HG03060 (cell line): ENCODE results near the gene OIT3.
"Not testable (repeated sequence)": the region's sequence is repeated elsewhere in the genome, so short reads cannot be mapped to it uniquely, and the experiment has no call there.

Experiments used
- ATAC-seq: cut with Tn5 transposase; IDR thresholded peaks from one replicate; pipeline ENCODE4 v1.9.1; 2021; ENCODE audit warnings: low read depth, moderate number of reproducible peaks; ENCODE audit not compliant: unreplicated experiment

OIT3 gene

GRCh38 chr10:72898616-72899015 is 5.1 kb downstream of the OIT3 start:
- no peak for ATAC-seq

DNA sequence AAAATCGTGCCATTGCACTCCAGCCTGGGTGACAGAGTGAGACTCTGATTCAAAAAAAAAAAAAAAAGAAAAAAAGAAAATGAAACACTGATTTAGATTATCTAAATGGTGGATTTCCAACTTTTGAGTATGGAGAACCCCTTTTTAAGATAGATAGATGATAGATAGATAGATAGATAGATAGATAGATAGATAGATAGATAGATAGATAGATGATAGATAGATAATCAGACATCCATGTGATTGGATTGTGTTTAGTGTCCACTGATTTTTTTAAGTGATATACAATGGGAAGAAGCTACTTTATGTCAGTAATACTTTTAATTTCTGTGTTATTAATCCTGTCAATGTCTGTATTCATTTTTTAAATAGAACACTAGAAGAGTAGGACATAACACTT is 6.0 kb downstream of the OIT3 start:
- no peak for ATAC-seq

DNA sequence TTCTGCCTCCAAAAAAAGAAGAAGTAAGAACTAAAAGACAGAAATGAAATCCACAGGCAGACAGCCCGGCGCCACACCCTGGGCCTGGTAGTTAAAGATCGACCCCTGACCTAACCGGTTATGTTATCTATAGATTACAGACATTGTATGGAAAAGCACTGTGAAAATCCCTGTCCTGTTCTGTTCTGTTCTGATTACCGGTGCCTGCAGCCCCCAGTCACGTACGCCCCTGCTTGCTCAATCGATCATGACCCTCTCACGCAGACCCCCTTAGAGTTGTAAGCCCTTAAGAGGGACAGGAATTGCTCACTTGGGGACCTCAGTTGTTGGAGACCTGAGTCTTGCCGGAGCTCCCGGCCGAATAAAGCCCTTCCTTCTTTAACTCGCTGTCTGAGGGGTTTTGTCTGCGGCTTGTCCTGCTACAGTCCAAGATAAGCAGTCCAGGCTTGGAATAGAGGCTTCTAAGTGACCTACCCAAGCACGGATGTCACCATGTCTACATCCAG is 10.5 kb downstream of the OIT3 start:
- ATAC-seq: not testable (repeated sequence)

DNA sequence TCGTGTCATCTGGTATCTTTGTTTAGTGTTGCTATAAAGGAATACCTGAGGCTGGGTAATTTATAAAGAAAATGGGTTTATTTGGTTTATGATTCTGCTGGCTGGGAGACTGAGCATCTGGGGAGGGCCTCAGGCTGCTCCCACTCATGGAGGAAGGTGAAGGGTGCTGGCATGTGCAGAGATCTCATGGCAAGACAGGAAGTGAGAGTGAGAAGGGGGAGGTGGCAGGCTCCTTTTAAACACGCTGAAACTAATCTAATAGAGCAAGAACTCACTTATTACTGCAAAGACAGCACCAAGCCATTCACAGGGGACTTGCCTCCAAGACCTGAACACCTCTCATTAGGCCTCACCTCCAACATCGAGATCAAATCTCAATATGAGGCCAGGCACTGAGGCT is 11.3 kb downstream of the OIT3 start:
- no peak for ATAC-seq

DNA sequence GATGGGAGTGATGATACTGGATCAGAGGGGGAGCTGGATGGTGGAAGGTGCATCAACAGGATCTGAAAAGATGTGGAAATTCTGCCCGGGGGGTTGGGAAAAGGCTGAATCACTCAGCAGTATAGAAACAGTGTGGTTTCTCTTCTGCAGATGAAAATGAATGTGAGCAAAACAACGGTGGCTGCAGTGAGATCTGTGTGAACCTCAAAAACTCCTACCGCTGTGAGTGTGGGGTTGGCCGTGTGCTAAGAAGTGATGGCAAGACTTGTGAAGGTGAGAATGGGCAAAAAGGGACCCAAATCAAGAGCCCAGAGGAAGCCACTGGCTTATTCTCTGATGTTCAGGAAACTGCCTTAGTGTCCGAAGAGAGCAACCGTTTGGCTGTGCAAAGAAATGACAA is 12.9 kb downstream of the OIT3 start:
- ATAC-seq: no peak

- no peak for ATAC-seq
These were observed 17.2 kb downstream of the OIT3 start for GRCh38 chr10:72910705-72911104.

GRCh38 chr10:72911758-72912157 is 18.2 kb downstream of the OIT3 start:
- ATAC-seq: no peak

- no peak for ATAC-seq
These were observed 19.2 kb downstream of the OIT3 start for GRCh38 chr10:72912736-72913135.

- ATAC-seq: no peak
These were observed 19.7 kb downstream of the OIT3 start for GRCh38 chr10:72913287-72913686.

GRCh38 chr10:72917201-72917600 is 23.7 kb downstream of the OIT3 start:
- ATAC-seq: not testable (repeated sequence)

- ATAC-seq: not testable (repeated sequence)
These were observed 24.3 kb downstream of the OIT3 start for GRCh38 chr10:72917803-72918332.

- no peak for ATAC-seq
These were observed 24.8 kb downstream of the OIT3 start for GRCh38 chr10:72918352-72918751.

- ATAC-seq: not testable (repeated sequence)
These were observed 27.7 kb downstream of the OIT3 start for GRCh38 chr10:72921147-72921683.

DNA sequence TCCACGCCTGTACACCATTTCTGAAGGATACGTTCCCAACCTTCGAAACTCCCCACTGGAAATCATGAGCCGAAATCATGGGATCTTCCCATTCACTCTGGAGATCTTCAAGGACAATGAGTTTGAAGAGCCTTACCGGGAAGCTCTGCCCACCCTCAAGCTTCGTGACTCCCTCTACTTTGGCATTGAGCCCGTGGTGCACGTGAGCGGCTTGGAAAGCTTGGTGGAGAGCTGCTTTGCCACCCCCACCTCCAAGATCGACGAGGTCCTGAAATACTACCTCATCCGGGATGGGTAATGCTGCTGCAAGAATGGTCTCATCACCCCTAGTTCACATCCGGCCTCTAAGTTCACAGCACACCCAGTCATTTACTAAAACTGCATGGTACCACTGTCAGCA is 30.8 kb downstream of the OIT3 start:
- ATAC-seq: no peak

- no peak for ATAC-seq
These were observed 32.5 kb downstream of the OIT3 start for GRCh38 chr10:72925951-72926465.

DNA sequence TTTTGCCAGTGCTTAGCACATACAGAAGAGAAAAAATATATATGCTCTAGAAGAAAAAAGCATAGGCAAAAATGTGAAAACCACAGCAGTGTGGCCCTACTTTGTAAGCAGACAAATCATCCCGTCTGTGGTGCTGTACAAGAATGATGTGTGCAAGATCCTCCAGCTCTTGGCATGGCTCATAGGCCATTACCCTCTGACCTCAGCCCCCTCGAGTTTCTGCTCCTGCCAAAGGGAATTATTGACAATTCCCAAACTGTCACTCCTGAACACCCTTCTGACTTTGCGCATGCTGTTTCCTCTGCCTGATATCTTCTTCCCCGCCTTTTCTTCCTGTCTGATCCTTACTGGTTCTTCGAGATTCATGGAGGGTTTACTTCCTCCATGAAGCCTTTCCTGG is 33.9 kb downstream of the OIT3 start:
- no peak for ATAC-seq

DNA sequence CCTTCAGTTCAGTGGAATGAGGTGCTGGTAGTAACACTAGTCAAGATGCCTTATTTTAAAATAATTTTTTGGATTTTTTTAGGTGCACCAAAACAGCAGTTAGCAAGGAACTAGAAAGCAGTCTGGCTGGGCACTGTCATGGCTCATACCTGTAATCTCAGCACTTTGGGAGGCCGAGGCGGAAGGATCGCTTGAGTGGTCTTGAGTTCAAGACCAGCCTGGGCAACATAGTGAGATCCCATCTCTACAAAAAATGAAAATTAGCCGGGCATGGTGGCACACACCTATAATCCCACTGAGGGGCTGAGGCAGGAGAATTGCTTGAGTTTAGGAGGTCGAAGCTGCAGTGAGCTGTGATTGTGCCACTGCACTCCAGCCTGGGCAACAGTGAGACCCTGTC is 35.3 kb downstream of the OIT3 start:
- ATAC-seq: no peak

- no peak for ATAC-seq
These were observed 36.7 kb downstream of the OIT3 start for GRCh38 chr10:72930276-72930675.

DNA sequence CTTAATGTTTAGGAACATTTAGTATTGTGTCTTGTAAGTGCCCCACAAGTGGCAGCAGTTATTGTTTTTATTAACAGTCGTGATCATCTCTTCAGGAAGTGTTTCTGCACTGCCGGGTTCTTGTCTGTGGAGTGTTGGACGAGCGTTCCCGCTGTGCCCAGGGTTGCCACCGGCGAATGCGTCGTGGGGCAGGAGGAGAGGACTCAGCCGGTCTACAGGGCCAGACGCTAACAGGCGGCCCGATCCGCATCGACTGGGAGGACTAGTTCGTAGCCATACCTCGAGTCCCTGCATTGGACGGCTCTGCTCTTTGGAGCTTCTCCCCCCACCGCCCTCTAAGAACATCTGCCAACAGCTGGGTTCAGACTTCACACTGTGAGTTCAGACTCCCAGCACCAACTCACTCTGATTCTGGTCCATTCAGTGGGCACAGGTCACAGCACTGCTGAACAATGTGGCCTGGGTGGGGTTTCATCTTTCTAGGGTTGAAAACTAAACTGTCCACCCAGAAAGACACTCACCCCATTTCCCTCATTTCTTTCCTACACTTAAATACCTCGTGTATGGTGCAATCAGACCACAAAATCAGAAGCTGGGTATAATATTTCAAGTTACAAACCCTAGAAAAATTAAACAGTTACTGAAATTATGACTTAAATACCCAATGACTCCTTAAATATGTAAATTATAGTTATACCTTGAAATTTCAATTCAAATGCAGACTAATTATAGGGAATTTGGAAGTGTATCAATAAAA is 38.9 kb downstream of the OIT3 start:
- no peak for ATAC-seq

DNA sequence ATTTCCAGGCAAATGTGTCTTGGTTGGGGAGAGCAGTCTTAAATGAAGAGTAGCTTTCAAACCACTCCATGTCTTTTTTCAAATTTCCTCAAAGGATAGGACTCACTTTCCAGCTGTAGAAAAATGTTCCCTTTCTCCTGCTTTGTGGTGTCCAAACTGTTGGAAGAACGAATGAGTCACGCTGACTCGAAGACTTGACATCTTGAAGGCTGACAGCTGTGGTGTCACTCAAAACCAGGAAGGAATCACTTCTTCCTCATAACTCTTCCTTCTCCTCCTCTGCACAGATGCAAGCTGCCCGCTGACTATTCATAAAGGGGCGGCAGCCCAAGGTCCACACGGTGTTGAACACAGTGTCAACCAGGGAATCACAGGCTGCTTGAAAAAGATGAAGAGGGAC is 41.8 kb downstream of the OIT3 start:
- no peak for ATAC-seq

- no peak for ATAC-seq
These were observed 50.1 kb downstream of the OIT3 start for GRCh38 chr10:72943498-72944234.
